Epithelial cell of proximal tubule (primary cell): ENCODE data around the gene PATJ. TPM values are rescaled to one million over a fixed set of nuclear protein-coding genes. Genes with fewer than 3 reads are reported as not detected.

Experiments used
- DNase-seq: peaks from one replicate; pipeline ENCODE4 v3.0.0-alpha.2; 2011; ENCODE audit warnings: low read depth
- H3K4me3 ChIP-seq: 2 replicates; pipeline ENCODE4 v1.5.1; 2011; ENCODE audit warnings: low read depth, mild to moderate bottlenecking, low read length
- CTCF ChIP-seq: conservative IDR thresholded peaks from 2 replicates; pipeline ENCODE4 v1.5.1; 2012; ENCODE audit warnings: low read depth, mild to moderate bottlenecking, low read length
- total RNA-seq: library from RNA; depleted of rRNA; stranded (reverse); fragments of >200 nt; gene quantifications from 2 replicates; pipeline ENCODE4 v1.2.3, GENCODE V29; 2015

The PATJ gene
- total RNA-seq, 1 donor from 2014 or later, result 42.1 TPM

DNA sequence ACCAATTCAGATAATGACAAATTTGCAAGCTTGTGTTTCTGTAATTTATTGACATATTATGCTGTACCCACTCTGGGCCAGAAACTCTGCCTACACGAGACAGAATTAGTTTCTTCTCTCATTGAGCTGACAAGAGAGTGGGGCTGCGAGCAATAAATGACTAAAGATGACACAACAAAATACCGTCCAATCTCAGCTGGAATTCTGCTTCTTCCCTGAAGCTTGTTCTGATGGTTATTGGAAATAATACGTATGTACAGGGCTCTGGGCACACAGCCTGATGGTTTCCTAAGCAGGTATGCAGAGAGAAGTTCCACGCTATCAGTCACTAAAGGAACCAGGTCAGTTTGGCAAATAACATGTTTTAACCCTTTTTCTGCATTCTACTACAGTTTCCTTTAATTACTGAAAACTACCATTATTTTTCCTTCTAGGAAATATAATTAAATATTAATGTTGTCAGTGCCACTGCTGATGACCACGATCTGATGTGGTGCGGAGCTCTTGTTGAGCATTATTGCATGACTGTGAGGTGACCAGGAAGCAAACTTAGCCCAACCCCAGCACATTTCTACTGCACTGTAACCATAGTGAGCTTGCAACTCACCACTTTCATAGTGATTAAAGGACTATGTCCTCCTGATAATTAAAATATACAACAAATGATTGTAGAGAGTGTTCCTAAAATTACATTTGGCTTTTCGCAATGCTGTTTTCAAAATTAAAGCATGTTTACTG lies 231.0 kb downstream of the PATJ start:
- no peak for TF ChIP-seq CTCF
- no peak for DNase-seq
- no peak overlapping the region for H3K4me3 ChIP-seq

DNA sequence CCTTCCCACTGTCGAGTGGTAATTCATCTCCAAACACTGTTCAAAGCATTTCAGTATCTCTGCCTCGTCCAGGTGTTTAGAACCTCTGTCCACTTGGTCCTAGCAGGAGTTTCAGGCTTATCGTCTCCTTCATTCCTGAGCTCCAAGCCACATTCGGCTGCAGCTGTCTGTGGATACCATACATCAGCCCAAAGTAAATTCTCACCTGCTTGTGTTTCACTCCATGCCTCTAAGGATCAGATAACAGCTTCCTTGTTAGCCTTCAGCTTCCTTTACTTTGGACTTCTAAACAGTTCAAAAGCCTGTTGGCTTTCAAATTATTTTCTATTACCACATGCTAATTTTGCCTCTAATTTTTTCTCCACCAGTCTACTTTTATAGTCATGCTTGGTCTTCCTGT lies 233.4 kb downstream of the PATJ start:
- no peak overlapping the region for H3K4me3 ChIP-seq
- no peak for DNase-seq
- no peak for TF ChIP-seq CTCF

DNA sequence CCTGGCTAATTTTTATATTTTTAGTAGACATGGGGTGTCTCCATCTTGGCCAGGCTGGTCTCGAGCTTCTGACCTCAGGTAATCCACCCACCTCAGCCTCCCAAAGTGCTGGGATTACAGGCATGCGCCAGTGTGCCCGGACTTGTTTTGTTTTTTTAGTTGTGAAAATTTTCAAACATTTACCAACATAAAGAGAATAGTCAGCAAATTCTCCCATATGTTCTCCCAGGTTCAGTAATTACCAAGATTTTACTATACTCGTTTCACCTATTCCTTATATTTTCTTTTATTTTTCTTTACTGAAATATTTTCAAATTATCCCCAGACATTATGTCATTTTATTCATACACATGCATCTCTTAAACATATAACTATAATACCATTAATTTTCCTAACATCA lies 234.3 kb downstream of the PATJ start:
- TF ChIP-seq CTCF, result no peak
- H3K4me3 ChIP-seq, result no peak overlapping the region
- DNase-seq, result no peak

- no peak for DNase-seq
- H3K4me3 ChIP-seq, result no peak overlapping the region
- no peak for TF ChIP-seq CTCF
Measured at GRCh38 chr1:61978796-61979195, 236.5 kb downstream of the PATJ start.

GRCh38 chr1:61979729-61980128 lies 237.4 kb downstream of the PATJ start:
- no peak for DNase-seq
- TF ChIP-seq CTCF, result no peak
- H3K4me3 ChIP-seq, result no peak overlapping the region

DNA sequence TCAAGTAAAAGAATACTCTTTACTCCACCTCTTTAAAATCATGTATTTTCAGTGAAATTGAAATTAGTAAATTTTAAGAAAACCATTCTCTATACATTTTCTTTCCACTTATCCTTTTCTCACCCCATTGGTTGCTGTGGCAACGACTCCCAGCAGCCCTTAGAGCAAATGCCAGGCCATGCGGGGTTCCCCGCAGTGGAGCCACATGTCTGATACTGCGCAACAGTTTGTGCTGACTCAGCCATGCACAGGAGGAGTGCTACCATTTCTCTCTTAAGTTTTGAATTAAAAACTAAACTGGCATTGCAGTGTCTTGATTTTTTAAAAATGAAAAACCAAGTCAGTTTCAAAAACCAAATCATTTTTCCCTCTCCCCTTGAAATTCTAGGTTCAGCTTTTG lies 238.3 kb downstream of the PATJ start:
- H3K4me3 ChIP-seq, result no peak overlapping the region
- TF ChIP-seq CTCF, result no peak
- no peak for DNase-seq
